Measurements from ENCODE around the gene USP10.

Gene USP10

GRCh38 chr16:84680165-84680842 lies 19.5 kb upstream of the USP10 start:
- TF ChIP-seq ZNF2 (tag by site-specific recombination; IDR thresholded peaks at IDR 0.05) (no peak), ZNF140 (tag by site-specific recombination; IDR thresholded peaks at IDR 0.05) (no peak), ZNF24 (tag by site-specific recombination; IDR thresholded peaks at IDR 0.05) (no peak), ZNF18 (tag by site-specific recombination; IDR thresholded peaks at IDR 0.05) (no peak), WT1 (tag by site-specific recombination; IDR thresholded peaks at IDR 0.05) (no peak), ZNF785 (tag by site-specific recombination; IDR thresholded peaks at IDR 0.05) (no peak), ZNF473 (tag by site-specific recombination; IDR thresholded peaks at IDR 0.05) (no peak), ZNF302 (tag by site-specific recombination; IDR thresholded peaks at IDR 0.05; ENCODE audit: low read depth) (no peak), ZNF169 (tag by site-specific recombination; IDR thresholded peaks at IDR 0.05) (no peak), OSR2 (tag by site-specific recombination; IDR thresholded peaks at IDR 0.05) (no peak), ZNF362 (tag by site-specific recombination; IDR thresholded peaks at IDR 0.05) (no peak), ZNF677 (tag by site-specific recombination; IDR thresholded peaks at IDR 0.05) (no peak), ZNF529 (tag by site-specific recombination; IDR thresholded peaks at IDR 0.05; ENCODE audit: insufficient replicate concordance) (no peak), ZSCAN30 (tag by site-specific recombination; IDR thresholded peaks at IDR 0.05) (no peak), ZNF76 (tag by site-specific recombination; IDR thresholded peaks at IDR 0.05; ENCODE audit: borderline replicate concordance, low read depth) (no peak)
- TF ChIP-seq, protein P1, sequence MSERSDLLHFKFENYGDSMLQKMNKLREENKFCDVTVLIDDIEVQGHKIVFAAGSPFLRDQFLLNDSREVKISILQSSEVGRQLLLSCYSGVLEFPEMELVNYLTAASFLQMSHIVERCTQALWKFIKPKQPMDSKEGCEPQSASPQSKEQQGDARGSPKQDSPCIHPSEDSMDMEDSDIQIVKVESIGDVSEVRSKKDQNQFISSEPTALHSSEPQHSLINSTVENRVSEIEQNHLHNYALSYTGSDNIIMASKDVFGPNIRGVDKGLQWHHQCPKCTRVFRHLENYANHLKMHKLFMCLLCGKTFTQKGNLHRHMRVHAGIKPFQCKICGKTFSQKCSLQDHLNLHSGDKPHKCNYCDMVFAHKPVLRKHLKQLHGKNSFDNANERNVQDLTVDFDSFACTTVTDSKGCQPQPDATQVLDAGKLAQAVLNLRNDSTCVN (tag by site-specific recombination; optimal IDR thresholded peaks at IDR 0.05) = no peak
- Histone ChIP-seq H3K4me1 (ENCODE audit: control insufficient read depth, insufficient read depth, low read length) (no peaks in the 10 kb centered on the region), H3K36me3 (ENCODE audit: control insufficient read depth in 2 of 2, insufficient read depth in 1 of 2, low read length in 2 of 2) (no peaks in the 10 kb centered on the region), H3K9me3 (ENCODE audit: control insufficient read depth, insufficient read depth, low read depth, low read length) (no peaks in the 10 kb centered on the region), H3K27ac (ENCODE audit: extremely low read depth, low read depth, low read length) (no peak overlapping the region), H3K4me3 (ENCODE audit: low read depth, low read length) (no peak overlapping the region)
- CTCF ChIA-PET = interaction anchor here (0.5 to 2.6 kb wide), 3 partner anchors 8 to 59 kb away, joined by 3 to 21 read pairs (median 4); no protein-coding TSS in a partner anchor
- POLR2A ChIA-PET = no interaction called here

- POLR2A ChIA-PET = no interaction called here
Observed at GRCh38 chr16:84680843-84681629, 18.8 kb upstream of the USP10 start.

More at GRCh38 chr16:84680843-84681629, 18.8 kb upstream of the USP10 start:
- no peaks in the 10 kb centered on the region for H3K36me3 ChIP-seq (ENCODE audit: control insufficient read depth in 2 of 2, insufficient read depth in 1 of 2, low read length in 2 of 2)
- H3K4me3 ChIP-seq (ENCODE audit: low read depth, low read length) = no peak overlapping the region
- CTCF ChIA-PET = interaction anchor here (1.2 to 2.6 kb wide), 3 partner anchors 9 to 59 kb away, joined by 3 to 21 read pairs (median 4); no protein-coding TSS in a partner anchor
- TF ChIP-seq HOXC10 (CRISPR knock-in tag; IDR thresholded peaks at IDR 0.05) = no peak
- no peak for TF ChIP-seq ZNF645 (tag by site-specific recombination; IDR thresholded peaks at IDR 0.05)
- TF ChIP-seq ZNF433 (tag by site-specific recombination; IDR thresholded peaks at IDR 0.05; ENCODE audit: low read depth) = no peak
- TF ChIP-seq HIC1 (tag by site-specific recombination; IDR thresholded peaks at IDR 0.05) = no peak
- no peak for TF ChIP-seq ZNF560 (tag by site-specific recombination; IDR thresholded peaks at IDR 0.05; ENCODE audit: borderline replicate concordance)
- no peak for TF ChIP-seq ZEB2 (tag by site-specific recombination; IDR thresholded peaks at IDR 0.05)
- no peak for TF ChIP-seq ZNF423 (tag by site-specific recombination; IDR thresholded peaks at IDR 0.05)
- H3K27ac ChIP-seq (ENCODE audit: extremely low read depth, low read depth, low read length) = no peak overlapping the region
- H3K4me1 ChIP-seq (ENCODE audit: control insufficient read depth, insufficient read depth, low read length) = no peaks in the 10 kb centered on the region
- H3K9me3 ChIP-seq (ENCODE audit: control insufficient read depth, insufficient read depth, low read depth, low read length) = no peaks in the 10 kb centered on the region

Measured in HEK293 (cell line).